GM18526 (cell line): ENCODE data around the gene GSC2.

Experiments
- POLR2A ChIP-seq: IDR thresholded peaks from 3 replicates; pipeline ENCODE4 v1.6.1; 2011; ENCODE audit not compliant: insufficient read length; ENCODE audit errors: extremely low read depth

Gene GSC2

DNA sequence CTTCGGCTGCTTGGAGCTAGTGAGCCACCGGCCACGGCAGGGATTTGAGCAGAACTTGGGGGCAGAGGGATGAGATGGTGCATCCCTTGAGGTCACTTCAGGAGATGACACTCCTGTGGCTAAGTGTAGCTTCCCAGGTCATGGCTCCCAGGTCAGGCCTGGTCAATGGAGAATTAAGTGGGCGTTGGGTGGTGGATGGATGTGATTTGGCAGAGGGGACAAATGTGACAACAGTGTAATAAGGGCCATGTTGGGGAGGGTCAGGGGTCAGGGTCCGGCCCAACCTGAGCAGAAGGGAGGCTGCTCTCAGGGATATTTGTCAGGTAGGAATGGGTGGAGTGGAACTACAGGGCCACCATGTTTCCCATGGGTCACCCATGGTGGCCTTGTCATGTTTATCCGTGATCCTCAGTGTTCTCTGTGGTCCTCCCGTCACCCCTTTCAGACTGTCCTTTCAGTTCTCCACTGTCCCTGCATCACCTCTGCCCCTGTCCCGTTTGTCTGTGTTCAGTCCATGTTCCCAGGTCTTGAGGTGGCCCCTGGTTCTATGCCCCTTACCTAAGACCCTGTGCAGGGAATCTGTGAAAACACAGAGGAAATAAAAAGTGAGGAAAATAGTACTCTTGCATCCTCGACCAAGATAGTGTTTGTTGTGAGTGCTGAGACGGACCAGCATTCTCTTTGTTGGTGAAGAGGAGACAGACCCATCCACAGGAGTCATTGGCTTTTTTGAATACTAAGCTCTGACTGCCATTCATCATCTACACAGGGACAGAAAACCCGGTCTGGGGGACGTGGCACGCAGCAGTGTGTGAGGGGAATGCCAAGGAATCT, 22.3 kb upstream of the GSC2 start:
- no peak for TF ChIP-seq POLR2A

DNA sequence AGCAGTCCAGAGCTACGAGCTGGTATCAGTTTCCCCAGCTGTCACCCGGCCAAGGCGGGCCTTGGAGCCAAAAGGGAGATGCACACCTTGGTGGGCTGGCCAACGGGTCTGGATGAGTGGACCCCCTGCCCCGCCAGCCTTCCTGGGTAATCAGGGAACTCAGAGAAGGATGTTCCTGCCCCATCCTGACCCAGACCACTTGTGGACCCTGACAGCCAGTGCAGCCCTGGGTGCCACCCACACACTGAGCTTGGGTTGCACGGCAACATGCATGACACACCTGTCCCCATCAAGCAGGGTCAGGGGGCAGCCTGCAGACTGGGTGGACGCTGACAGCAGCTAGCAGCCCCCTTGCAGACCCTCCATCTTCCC, 19.8 kb upstream of the GSC2 start:
- TF ChIP-seq POLR2A: no peak

DNA sequence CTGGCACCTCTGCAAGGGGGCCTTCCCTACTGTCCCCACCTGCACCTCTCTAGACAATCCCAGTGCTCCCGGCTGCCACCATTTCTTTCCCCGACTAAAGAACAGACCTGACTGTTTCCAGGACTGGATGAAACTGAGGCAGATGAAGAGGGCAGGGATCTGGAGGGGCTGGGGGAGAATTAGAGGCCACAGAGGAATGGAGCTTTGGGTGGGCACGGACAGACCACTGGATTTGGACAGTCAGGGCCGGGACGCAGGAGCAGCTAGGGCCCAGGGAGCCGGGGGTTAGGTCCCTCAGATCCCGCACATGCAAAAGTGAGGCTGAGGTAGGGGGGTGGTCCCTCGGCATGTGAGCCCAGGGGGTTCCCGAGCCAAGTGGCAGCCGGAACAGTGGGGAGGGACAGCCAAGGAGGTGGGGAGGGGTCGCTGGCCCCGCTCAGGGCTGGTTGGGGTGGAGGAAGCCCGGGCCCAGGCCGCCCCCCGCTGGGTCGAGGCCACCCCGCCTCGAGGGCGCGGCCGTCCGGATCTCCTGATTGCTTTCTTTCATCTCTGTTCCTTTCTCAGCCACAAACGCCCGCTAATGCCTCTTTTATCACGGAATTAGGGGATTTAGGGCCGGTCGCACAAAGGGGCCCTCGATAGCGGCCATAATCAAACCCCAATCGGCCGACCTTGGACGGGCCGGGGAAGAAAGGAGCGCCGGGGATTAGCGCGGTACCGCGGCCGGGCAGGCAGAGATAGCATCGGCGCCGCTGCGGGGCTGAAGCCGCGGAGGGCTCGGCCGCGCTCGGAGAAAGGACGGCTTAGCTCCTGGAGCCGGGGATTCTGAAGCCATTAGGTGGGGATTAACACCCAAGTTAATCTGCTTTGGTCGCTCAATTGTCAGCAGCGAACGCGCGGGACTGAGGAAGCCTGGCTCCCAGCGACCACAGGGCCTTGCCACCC, 19.2 kb upstream of the GSC2 start:
- TF ChIP-seq POLR2A: no peak

DNA sequence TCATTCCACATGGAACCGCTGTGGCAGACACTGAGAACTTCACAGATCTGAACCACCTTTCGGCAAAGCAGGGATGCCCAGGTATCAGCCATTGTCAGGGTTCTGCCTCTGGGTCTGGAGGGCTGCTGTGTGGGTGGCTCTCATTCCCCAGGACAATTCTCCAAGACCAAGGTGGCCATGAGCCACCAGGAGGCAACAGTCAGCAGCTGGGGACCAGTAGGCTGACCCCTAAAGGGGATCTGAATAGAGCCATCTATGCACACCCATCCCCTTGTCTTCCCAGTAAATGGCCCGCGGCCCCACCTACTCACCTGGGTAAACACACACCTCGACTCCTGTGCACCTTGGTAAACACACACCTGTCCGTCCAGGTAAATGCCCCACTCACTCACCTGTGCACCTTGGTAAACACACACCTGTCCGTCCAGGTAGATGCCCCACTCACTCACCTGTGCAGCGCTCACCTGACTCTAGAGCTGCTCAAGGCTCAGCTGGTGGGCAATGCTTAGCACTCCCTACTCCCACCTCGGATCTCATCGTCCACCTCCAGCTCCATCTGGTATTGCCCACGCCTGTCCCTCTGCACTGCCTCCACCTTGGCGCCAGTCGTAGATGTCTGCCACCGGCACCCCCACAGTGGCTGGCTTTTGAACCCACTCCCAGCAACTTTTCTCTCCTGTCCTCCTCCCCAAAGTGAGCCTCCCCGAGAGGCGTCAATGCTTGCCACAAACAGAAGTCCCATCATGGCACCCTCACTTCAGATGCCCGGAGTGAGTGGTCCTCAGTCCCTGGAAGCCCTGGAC, 18.2 kb upstream of the GSC2 start:
- TF ChIP-seq POLR2A: no peak

DNA sequence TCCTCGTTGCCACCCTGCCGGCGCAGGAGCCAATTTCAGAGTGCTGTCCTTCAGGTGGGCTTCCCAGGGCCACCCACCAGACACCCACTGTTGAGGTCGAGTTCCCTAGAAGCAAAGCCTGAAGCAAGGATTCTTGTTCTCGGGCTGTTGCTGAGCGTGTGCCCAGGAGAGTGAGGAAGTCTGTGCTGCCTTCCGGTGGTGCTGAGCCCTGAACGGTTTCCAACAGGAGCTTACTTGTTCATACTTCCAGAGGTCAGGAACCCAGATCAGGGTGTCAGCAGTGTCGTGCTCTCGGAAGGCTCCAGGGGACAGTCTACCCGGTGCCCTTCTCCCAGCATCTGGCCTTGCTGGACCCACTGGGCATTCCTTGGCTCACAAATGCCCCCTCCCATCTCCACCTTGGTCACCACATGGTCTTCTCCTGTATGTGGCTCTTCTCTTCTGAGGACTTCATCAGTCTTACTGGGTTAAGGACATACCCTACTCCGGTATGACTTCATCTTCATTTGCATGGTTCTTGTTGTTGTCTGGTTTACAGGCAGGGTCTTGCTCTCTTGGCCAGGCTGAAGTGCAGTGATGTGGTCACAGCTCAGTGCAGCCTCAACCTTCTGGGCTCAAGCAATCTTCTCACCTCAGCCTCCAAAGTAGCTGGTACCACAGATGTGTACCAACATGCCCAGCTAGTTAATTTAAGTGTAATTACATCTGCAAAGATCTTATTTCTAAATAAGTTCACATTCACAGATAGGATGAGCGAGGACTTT, 17.2 kb upstream of the GSC2 start:
- no peak for TF ChIP-seq POLR2A

DNA sequence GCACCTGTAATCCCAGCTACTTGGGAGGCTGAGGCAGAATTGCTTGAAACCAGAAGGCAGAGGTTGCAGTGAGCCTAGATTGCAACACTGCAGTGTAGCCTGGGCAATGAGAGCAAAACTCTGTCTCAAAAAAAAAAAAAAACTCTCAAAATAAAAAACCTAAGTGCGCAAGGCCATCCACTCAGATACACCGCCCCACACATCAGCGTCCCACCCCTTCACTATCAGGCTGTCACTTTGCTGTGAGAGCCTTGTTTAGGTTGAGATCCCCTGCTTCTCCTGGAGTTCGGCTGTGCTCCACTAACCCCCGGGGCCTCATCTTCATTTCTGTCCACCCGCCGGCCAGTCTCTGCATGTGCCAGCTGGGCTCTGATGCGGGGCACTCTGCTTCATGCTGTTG, 16.3 kb upstream of the GSC2 start:
- no peak for TF ChIP-seq POLR2A

DNA sequence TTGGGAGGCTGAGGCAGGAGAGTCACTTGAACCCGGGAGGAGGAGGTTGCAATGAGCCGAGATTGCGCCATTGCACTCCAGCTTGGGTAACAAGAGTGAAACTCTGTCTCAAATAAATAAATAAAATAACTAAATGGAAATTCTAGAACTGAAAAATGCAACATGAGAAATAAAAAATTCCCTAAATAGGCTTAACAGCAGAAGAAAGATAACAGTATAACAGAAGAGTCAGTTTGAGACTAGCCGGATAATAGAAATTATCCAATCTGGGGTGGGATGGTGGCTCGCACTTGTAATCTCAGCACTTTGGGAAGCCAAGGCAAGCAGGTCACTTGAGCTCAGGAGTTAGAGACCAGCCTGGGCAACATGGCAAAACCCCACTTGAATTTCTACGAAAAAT, 14.3 kb upstream of the GSC2 start:
- TF ChIP-seq POLR2A: no peak

DNA sequence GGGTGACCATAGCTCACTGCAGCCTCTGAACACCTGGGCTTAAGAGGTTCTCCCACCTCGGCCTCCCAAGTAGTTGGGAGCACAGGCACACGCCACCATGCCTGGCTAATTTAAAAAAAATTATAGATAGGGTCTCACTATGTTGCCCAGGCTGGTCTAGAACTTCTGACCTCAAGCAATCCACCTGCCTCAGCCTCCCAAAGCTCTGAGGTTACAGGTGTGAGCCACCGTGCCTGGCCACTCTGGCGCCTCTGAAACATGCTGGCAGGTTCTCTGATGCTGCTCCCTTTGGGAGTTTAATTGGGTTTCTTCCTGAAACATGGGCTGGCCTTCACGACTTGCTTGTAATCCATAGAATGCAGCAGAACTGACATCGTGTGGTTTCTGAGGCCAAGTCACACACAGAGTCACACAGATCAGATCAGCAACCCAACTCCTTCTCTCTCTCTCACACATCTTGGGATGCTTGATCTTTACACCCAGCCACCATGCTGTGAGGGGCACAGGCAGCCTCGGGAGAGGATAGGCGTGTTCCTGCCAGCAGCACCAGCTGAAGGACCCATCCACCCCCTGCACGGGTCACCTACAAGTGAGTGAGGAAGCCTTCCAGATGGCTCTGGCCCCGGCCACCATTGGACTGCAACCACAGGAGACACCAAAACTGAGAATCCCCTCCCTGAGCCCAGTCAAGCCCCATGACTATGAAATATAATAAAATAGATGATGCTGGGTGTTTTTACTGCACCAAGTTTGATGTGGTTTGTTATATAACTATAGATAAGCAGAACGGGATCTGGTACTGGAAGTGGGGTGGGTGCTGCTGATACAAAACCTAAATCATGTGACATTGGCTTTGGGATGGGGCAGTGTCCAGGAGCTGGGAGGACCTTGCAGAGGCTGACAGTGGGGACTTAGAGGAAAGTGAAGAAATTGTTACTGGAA, 3.1 kb upstream of the GSC2 start:
- TF ChIP-seq POLR2A: no peak

DNA sequence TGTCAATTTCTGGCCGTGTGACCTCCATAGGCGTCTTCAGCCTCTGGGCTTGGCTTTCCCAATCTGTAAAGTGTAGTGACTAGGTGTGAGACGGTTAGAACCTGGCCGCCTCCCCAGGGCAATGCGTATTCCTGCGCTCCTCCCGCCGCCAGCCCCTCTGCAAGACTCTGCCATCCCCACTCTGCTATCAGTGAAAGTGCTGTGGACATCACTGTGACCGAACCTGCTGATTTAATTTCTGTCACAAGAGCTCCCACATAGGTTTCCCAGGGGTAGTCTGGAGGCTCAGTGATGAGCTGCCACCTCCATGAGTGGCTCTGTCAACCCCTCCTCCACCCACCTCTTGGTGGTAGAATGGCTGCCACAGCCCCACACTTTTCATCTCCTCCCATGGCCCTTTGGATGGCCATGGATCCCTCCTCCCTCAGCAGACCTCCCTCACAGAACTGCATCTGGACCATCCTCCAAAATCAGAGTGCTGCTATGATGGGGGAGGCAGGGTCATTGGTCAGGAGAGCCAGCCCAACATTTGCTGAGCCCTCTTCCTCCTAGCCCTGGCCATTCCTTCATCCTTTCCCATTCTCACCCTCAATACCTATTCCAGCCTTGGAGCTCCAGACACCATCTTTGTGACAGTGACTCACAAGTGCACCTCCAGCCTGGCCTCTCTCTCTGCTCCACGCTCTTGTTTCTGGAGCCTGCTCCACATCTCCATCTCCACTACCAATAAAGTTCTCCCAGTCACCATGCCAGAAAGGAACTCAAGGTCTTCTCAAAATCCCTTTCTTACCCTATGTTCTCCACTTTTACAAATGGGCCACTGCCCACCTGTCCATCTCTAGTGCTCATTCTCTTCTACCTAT, 1.5 kb upstream of the GSC2 start:
- no peak for TF ChIP-seq POLR2A

DNA sequence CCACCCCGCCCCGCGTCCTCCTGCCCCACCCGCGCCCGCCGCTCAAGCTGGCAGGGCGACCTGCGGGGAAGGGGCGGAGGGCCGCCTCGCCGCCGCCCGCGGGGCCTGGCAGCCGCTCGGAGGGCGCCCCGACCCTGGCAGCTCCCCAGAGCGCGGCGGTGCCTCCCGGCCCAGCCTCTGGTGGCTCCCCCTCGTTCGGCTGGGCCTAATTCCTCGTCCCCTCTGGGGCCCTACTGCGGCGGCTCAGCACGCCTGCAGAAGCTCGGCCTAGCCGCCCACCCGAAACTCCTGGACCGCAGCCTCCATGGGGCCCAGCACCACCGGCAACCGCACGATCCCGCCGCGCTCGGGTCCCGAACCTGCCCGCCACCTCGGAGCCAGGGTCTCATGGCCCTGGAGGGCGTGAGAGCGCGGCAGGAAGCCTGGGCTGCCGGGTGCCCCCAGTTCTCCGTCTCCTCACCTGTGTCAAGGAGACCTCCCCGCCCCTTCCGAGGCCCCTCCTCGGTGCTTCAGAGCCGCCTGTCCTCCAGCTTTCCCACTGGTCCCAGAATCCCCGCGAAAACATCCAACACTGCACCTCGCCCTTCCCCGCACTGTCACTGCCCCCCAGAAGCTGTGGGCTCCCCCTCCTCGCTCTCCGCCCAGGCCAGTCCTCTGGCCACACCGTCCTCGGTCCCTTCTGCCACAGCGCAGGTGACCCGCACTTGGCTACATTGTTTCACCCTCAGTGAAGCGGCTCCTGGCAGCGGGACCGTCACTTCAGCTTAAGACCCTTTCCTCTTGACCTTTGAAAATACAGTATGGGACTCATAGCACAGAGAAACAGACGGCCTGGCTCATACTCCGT, 613 bp upstream of the GSC2 start:
- no peak for TF ChIP-seq POLR2A

DNA sequence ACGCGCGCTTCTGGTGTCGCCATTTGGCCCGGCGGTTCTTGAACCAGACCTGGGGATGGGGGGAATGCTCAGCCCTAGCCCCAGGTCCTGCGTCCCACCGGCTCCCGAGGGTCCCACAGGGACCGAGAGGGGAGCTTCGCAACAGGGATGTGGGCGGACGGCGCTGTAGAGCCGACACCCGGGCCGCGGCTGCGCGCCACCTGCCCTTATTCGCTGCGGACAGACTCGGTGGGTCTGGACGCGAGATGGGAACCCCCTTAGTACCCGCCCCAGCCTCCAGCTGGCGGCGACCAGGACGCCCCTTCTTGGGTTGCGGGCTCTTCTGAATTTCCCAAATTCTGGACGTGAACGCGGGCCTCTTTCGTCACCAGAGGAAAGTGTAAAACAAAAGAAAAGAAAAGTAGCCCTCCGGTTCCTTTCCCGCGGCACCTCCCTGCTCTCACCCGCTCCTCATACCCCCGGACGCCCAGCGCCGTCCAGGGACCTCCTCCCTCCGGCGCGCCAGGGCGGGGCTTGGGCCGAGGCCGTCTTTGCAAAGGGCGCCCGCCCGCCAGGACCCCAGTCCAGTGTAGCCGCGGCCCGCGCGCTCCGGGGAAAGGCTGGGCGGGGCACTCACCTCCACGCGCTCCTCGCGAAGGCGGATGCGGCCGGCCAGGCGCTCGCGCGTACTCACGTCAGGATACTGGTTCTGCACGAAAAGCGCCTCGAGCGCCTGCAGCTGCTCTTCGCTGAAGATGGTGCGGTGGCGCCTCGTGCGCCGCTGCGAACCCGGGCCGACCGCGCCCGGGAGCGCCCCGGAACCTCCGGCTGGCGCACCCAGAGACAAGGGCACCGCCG, 827 bp downstream of the GSC2 start:
- no peak for TF ChIP-seq POLR2A

DNA sequence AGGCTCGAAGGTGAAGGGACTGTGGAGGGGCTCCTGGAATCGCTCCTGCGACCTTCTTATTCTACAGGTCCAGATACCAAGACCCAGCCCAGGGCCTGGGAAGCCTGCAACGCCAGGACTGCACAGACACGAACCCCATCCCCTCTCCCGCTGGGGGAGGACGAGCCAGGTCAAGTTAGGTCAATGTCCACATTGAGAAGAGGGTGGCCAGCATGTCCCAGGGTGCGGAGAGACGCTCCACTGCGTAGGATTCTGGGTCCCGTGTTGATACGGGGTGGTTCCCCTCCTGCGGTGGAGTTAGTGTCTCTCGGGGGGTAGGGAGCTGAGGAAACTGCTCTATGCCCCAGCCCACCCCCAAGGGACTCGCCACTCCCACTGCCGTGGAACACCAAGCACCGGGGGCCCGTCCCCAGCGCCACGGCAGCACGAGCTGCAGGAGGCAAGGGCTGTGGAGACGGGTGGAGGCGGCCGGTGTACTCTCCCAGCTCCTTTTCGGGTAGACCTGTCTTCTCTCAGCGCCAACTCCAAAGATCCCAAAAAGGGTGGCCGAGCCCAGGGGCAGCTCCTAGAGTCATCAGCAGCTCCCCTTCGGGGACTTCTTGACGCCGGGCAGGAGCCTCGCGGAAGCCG, 1.6 kb downstream of the GSC2 start:
- TF ChIP-seq POLR2A: no peak
